DND-41 (cell line): ENCODE measurements around the gene IFI6.
"Not testable (repeated sequence)": the region's sequence is repeated elsewhere in the genome, so short reads cannot be mapped to it uniquely, and the experiment has no call there.

Source experiments
- ATAC-seq: fragments of 200-7000 bp; cut with Tn5 transposase; 3 replicates; pipeline ENCODE4 v1.9.1; 2021; ENCODE audit warnings: low read depth; ENCODE audit not compliant: insufficient read depth
- DNase-seq: peaks from one replicate; pipeline ENCODE4 v3.0.0-alpha.2; 2020
- H2AFZ ChIP-seq: 2 replicates; pipeline ENCODE4 v1.6.0; 2012; ENCODE audit warnings: low read depth, low read length
- H3K27ac ChIP-seq: 2 replicates; pipeline ENCODE4 v1.5.1; 2012; ENCODE audit warnings: low read length, inconsistent platforms
- H3K27me3 ChIP-seq: fragments of 200-600 bp; sonication (generic); 2 replicates; pipeline ENCODE4 v1.6.0; 2012; ENCODE audit warnings: low read length, mild to moderate bottlenecking, inconsistent platforms; ENCODE audit not compliant: insufficient read depth, poor library complexity
- H3K36me3 ChIP-seq: 2 replicates; pipeline ENCODE4 v1.5.1; 2012; ENCODE audit warnings: low read length, inconsistent platforms; ENCODE audit not compliant: insufficient read depth
- H3K4me1 ChIP-seq: 2 replicates; pipeline ENCODE4 v1.5.1; 2012; ENCODE audit warnings: mild to moderate bottlenecking, low read length; ENCODE audit not compliant: insufficient read depth
- H3K4me2 ChIP-seq: 2 replicates; pipeline ENCODE4 v1.6.0; 2012; ENCODE audit warnings: mild to moderate bottlenecking, moderate library complexity, low read length, inconsistent platforms; ENCODE audit not compliant: insufficient read depth
- H3K4me3 ChIP-seq, 2 experiments: fragments of 200-600 bp in 1 of 2; shearing (Covaris generic) in 1 of 2; 2 replicates each; pipeline ENCODE4 v1.5.1; 2012 to 2016; ENCODE audit warnings: inconsistent platforms in 2 of 2, low read length in 2 of 2, mild to moderate bottlenecking in 2 of 2, low read depth in 1 of 2, moderate library complexity in 1 of 2
- H3K79me2 ChIP-seq: 2 replicates; pipeline ENCODE4 v1.6.0; 2012; ENCODE audit warnings: low read length, inconsistent platforms; ENCODE audit not compliant: insufficient read depth
- H3K9ac ChIP-seq: 2 replicates; pipeline ENCODE4 v1.6.0; 2012; ENCODE audit warnings: low read depth, mild to moderate bottlenecking, inconsistent platforms, low read length, moderate library complexity
- H3K9me3 ChIP-seq: 2 replicates; pipeline ENCODE4 v1.5.1; 2012; ENCODE audit warnings: low read length, moderate library complexity, mild to moderate bottlenecking, inconsistent platforms; ENCODE audit not compliant: insufficient read depth, severe bottlenecking
- H4K20me1 ChIP-seq: 2 replicates; pipeline ENCODE4 v1.6.0; 2012; ENCODE audit warnings: low read length; ENCODE audit not compliant: insufficient read depth
- EZH2 ChIP-seq: IDR thresholded peaks from 3 replicates; pipeline ENCODE4 v1.6.1; 2012; ENCODE audit warnings: borderline replicate concordance, low read depth, mild to moderate bottlenecking, moderate library complexity, low read length, inconsistent platforms; ENCODE audit not compliant: severe bottlenecking
- TF ChIP-seq, protein P1 (sequence below): IDR thresholded peaks from 2 replicates; pipeline ENCODE4 v1.5.1; 2012; ENCODE audit warnings: borderline replicate concordance, low read length, moderate library complexity, mild to moderate bottlenecking; ENCODE audit not compliant: poor library complexity, severe bottlenecking; ENCODE audit errors: extremely low read depth

The IFI6 gene

DNA sequence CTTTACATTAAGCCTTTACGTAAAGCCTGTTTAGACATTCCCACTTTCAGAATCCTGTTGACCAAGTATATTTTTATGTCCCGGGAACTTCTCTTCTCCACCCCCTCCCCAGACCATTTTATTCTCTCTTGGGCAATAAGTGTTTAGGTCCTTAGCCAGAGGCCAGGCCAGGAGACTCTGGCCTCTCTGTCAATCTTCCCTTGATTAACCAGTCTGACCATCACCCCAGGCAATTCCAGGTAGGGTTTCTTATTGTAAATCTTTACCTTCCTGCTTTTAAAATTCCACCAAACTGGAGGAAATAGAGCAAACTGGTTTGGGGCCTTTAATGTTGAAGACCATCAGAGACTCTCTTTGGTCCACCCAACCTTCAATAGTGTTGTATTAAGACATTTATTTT lies 12.2 kb upstream of the IFI6 start:
- no peak overlapping the region for H3K27ac ChIP-seq

DNA sequence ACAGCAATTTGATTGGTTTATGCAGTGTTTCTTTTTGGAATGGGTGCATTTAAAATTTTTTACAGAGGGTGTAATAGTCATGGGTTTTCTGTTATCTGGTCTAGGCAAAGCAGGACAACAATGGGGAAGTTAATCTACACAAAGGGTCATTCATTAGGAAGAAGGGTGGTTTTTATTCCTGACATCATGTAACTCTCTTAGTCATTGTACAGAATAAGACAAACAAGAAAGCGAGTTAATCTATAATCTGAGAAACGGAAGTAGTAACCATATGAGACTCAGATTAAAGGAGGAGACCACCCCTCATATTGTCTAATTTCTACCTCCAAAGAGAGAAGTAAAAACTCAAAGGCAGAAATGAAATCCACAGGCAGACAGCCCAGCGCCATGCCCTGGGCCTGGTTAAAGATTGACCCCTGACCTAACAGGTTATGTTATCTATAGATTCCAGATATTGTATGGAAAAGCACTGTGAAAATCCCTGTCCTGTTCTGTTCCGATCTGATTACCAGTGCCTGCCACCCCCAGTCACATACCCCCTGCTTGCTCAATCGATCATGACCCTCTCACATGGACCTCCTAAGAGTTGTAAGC lies 10.5 kb upstream of the IFI6 start:
- H3K4me1 ChIP-seq = no peaks in the 10 kb centered on the region
- no peaks in the 10 kb centered on the region for H4K20me1 ChIP-seq
- H3K36me3 ChIP-seq = no peaks in the 10 kb centered on the region
- H3K79me2 ChIP-seq = no peaks in the 10 kb centered on the region
- no peak overlapping the region for H2AFZ ChIP-seq
- no peak overlapping the region for H3K4me3 ChIP-seq
- ATAC-seq (no peak), DNase-seq (no peak)
- TF ChIP-seq, protein P1, sequence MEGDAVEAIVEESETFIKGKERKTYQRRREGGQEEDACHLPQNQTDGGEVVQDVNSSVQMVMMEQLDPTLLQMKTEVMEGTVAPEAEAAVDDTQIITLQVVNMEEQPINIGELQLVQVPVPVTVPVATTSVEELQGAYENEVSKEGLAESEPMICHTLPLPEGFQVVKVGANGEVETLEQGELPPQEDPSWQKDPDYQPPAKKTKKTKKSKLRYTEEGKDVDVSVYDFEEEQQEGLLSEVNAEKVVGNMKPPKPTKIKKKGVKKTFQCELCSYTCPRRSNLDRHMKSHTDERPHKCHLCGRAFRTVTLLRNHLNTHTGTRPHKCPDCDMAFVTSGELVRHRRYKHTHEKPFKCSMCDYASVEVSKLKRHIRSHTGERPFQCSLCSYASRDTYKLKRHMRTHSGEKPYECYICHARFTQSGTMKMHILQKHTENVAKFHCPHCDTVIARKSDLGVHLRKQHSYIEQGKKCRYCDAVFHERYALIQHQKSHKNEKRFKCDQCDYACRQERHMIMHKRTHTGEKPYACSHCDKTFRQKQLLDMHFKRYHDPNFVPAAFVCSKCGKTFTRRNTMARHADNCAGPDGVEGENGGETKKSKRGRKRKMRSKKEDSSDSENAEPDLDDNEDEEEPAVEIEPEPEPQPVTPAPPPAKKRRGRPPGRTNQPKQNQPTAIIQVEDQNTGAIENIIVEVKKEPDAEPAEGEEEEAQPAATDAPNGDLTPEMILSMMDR = no peak
- H3K9ac ChIP-seq = no peak overlapping the region
- peaks cover 22% of the 10 kb centered on the region for H3K9me3 ChIP-seq
- H3K27ac ChIP-seq = no peak overlapping the region
- no peaks in the 10 kb centered on the region for H3K27me3 ChIP-seq
- H3K4me2 ChIP-seq = no peak overlapping the region

More for the DNA sequence above, 12.2 kb upstream of the IFI6 start:
- Histone ChIP-seq H3K9ac (no peak overlapping the region), H4K20me1 (no peaks in the 10 kb centered on the region), H3K79me2 (no peaks in the 10 kb centered on the region), H3K4me1 (no peaks in the 10 kb centered on the region), H3K27me3 (no peaks in the 10 kb centered on the region), H3K4me3 (no peak overlapping the region), H2AFZ (no peak overlapping the region), H3K36me3 (no peaks in the 10 kb centered on the region), H3K9me3 (peaks cover 22% of the 10 kb centered on the region), H3K4me2 (no peak overlapping the region)
- TF ChIP-seq, protein P1 = no peak
- TF ChIP-seq EZH2 = no peak
- DNase-seq (no peak), ATAC-seq (no peak)

DNA sequence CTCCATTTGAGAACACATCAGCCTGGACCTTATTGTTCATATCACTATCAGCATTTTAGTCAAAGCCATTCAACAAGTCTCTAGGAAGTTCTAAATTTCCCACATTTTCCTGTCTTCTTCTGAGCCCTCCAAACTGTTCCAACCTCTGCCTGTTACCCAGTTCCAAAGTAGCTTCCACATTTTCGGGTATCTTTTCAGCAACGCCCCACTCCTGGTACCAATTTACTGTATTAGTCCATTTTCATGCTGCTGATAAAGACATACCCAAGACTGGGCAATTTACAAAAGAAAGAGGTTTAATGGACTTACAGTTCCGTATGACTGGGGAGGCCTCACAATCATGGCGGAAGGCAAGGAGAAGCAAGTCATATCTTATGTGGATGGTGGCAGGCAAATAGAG lies 9.6 kb upstream of the IFI6 start:
- H3K4me2 ChIP-seq, H3K27ac ChIP-seq, H3K9ac ChIP-seq, H3K4me3 ChIP-seq, H3K27me3 ChIP-seq, H3K4me1 ChIP-seq, H3K79me2 ChIP-seq, H3K36me3 ChIP-seq, H4K20me1 ChIP-seq, DNase-seq, H2AFZ ChIP-seq, ATAC-seq: not testable (repeated sequence)
- H3K9me3 ChIP-seq = peaks cover 22% of the 10 kb centered on the region

DNA sequence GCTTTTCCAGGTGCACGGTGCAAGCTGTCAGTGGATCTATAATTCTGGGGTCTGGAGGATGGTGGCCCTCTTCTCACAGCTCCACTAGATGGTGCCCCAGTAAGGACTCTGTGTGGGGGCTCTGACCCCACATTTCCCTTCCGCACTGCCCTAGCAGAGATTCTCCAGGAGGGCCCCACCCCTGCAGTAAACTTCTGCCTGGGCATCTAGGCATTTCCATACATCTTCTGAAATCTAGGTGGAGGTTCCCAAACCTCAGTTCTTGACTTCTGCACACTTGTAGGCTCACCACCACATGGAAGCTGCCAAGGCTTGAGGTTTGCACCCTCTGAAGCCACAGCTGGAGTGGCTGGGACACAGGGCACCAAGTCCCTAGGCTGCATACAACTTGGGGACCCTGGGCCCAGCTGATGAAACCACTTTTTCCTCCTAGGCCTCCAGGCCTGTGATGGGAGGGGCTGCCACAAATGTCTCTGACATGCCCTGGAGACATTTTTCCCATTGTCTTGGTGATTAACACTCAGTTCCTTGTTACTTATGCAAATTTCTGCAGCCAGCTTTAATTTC lies 8.3 kb upstream of the IFI6 start:
- H3K9me3 ChIP-seq = peaks cover 22% of the 10 kb centered on the region
- not testable (repeated sequence) for H2AFZ ChIP-seq, H3K4me3 ChIP-seq, H3K9ac ChIP-seq, H3K79me2 ChIP-seq, ATAC-seq, H4K20me1 ChIP-seq, H3K4me2 ChIP-seq, H3K27ac ChIP-seq, H3K36me3 ChIP-seq, H3K4me1 ChIP-seq, H3K27me3 ChIP-seq, DNase-seq
